ENCODE results near the gene SEMA5A. TPM values are rescaled to one million over a fixed set of nuclear protein-coding genes. Genes with fewer than 3 reads are reported as not detected.

The SEMA5A gene
- total RNA-seq, 2 donors from 2014 or later: 3.4 to 40.2 TPM

DNA sequence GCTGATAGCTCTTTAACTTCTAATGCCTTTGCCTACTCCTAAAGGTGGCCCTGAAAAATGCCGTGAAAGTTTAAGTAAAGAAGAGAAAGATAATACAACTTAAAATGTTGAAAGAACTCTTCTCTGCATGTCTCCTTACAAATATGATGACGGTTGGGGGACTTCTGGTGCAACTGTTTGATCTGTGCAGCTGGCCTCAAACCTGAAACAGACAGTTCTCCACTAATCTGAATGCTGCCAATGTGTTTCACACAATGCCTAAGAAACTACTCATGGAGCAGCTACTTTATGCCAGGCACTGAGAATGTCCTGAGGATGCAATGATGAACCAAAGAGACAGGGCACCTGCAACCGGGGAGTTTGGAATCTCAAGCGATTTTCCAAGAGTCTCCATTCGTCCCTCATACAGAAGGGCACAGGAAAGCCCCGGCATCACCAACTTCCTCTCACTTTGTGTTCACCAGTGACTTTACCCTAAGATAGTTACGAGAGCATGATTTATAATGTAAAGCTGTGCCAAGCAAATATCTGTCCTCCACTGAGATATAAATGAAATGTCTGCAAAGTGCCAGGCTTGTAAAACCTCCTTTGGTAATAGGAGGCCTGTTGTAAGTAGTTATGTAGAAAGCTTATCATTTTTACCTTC lies 455.4 kb downstream of the SEMA5A start:
- Histone ChIP-seq H3K36me3 (replicated peaks in 1 of 2; ENCODE audit: insufficient read depth in 1 of 2, low read depth in 2 of 2) (no peaks in the 10 kb centered on the region), H3K27me3 (no peaks in the 10 kb centered on the region), H3K9me3 (no peaks in the 10 kb centered on the region), H3K27ac (no peak overlapping the region), H3K4me1 (peaks cover 7% of the 10 kb centered on the region), H3K4me3 (no peak overlapping the region)
- no peak for DNase-seq
- WGBS, 2 donors: 92 to 94% methylated on average over 7 of the region's 7 CpGs
- intact Hi-C loops (cut with DNase I): no loop called here
- no peak for TF ChIP-seq POLR2A (IDR thresholded peaks at IDR 0.05)
- TF ChIP-seq, protein P1, sequence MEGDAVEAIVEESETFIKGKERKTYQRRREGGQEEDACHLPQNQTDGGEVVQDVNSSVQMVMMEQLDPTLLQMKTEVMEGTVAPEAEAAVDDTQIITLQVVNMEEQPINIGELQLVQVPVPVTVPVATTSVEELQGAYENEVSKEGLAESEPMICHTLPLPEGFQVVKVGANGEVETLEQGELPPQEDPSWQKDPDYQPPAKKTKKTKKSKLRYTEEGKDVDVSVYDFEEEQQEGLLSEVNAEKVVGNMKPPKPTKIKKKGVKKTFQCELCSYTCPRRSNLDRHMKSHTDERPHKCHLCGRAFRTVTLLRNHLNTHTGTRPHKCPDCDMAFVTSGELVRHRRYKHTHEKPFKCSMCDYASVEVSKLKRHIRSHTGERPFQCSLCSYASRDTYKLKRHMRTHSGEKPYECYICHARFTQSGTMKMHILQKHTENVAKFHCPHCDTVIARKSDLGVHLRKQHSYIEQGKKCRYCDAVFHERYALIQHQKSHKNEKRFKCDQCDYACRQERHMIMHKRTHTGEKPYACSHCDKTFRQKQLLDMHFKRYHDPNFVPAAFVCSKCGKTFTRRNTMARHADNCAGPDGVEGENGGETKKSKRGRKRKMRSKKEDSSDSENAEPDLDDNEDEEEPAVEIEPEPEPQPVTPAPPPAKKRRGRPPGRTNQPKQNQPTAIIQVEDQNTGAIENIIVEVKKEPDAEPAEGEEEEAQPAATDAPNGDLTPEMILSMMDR (IDR thresholded peaks at IDR 0.05): no peak
- no peak for ATAC-seq

DNA sequence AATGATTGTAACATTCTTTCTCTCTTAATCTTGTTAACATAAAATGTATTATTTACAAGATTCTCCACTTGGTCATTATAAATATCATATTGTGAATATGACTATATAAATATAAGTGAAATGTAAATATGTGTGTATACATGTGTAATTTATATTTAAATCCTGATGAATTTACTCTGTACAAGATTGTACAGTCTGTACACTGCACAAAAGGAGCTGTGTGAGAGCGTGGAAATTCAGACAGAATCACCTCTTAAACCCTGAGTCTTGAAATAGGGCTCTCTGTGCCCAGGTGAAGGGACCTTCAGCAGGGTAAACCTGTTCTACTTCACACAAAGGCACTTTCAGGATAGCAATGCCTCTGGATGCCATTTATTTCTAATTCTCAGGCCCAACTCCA lies 456.0 kb downstream of the SEMA5A start:
- H3K27me3 ChIP-seq: no peaks in the 10 kb centered on the region
- TF ChIP-seq, protein P1 (IDR thresholded peaks at IDR 0.05): no peak
- no peak for TF ChIP-seq POLR2A (IDR thresholded peaks at IDR 0.05)
- WGBS, 2 donors: 100% methylated on average over 1 of the region's 1 CpG

DNA sequence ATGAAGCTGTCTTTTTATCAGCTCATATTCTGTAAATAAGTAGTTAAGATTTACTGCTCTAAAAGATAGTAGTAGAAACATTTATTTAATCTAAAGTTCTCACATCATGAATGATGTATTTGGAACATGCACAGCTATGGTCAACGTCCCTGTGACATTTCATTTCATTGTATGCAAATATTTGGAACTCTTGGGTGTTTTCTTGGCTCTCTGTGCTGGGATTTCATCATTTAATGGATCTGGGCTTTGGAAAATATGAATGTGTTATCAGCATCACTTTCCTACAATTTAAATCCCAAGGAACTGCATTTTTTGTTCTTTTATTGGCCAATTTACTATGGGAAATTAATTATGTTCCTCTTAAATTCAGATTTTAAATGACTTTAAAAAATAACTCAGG lies 462.9 kb downstream of the SEMA5A start:
- DNase-seq: no peak
- no peak for TF ChIP-seq POLR2A (IDR thresholded peaks at IDR 0.05)
- TF ChIP-seq, protein P1 (IDR thresholded peaks at IDR 0.05): no peak
- no peaks in the 10 kb centered on the region for H3K4me1 ChIP-seq
- H3K4me3 ChIP-seq: no peak overlapping the region
- ATAC-seq: no peak
- no peak overlapping the region for H3K27ac ChIP-seq
- WGBS, 2 donors: 21 to 24% methylated on average over 1 of the region's 1 CpG
- no peaks in the 10 kb centered on the region for H3K9me3 ChIP-seq
- no peaks in the 10 kb centered on the region for H3K36me3 ChIP-seq (replicated peaks in 1 of 2; ENCODE audit: insufficient read depth in 1 of 2, low read depth in 2 of 2)
- intact Hi-C loops (cut with DNase I): no loop called here
- H3K27me3 ChIP-seq: no peaks in the 10 kb centered on the region

More for the DNA sequence above, 456.0 kb downstream of the SEMA5A start:
- H3K4me1 ChIP-seq: peaks cover 7% of the 10 kb centered on the region
- no peak overlapping the region for H3K4me3 ChIP-seq
- no peaks in the 10 kb centered on the region for H3K36me3 ChIP-seq (replicated peaks in 1 of 2; ENCODE audit: insufficient read depth in 1 of 2, low read depth in 2 of 2)
- no peaks in the 10 kb centered on the region for H3K9me3 ChIP-seq
- no peak overlapping the region for H3K27ac ChIP-seq
- intact Hi-C loops (cut with DNase I): no loop called here
- ATAC-seq (no peak), DNase-seq (no peak)

DNA sequence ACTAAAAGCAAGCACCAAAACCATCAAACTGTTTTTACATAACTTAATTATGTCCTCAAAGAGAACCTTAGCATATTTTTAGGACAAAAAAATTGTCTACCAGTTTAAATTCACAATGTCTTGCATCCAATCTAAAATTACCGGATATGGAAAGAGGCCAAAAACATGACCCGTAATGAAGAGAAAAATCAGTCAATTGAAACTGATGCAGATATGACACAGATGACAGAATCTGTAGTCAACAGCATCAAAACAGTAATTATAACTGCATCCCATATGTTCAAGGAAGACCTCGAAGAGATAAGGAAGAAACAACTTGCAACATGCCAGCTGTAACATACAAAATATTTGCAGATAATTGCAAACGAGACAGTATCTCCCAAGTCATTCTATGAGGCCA lies 473.2 kb downstream of the SEMA5A start:
- DNase-seq (no peak), ATAC-seq (no peak)
- WGBS, 2 donors: 52 to 59% methylated on average over 4 of the region's 4 CpGs
- H3K4me3 ChIP-seq: no peak overlapping the region
- no peak for TF ChIP-seq POLR2A (IDR thresholded peaks at IDR 0.05)
- TF ChIP-seq, protein P1 (IDR thresholded peaks at IDR 0.05): no peak
- intact Hi-C loops (cut with DNase I): no loop called here
- no peaks in the 10 kb centered on the region for H3K27me3 ChIP-seq
- H3K4me1 ChIP-seq: no peaks in the 10 kb centered on the region
- no peaks in the 10 kb centered on the region for H3K9me3 ChIP-seq
- H3K27ac ChIP-seq: no peak overlapping the region
- no peaks in the 10 kb centered on the region for H3K36me3 ChIP-seq (replicated peaks in 1 of 2; ENCODE audit: insufficient read depth in 1 of 2, low read depth in 2 of 2)

DNA sequence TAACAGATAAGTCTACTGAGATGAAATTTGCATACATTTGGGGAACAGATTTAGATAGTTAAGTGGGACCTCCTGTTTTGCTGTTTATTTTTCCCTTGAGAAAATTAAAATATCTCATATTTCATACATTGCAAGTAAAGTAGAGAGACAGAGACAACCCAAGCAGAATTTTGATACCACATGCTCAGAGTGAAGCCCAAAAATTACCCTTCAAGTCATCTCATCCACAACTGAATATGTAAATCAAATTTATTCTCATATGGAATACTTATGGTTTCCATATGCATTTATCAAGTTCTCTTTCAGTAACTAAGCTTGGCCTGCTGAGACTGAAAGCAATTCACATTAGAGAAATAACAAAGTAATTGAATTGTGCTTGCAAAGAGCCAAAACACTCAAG lies 474.4 kb downstream of the SEMA5A start:
- no peak for DNase-seq
- no peaks in the 10 kb centered on the region for H3K27me3 ChIP-seq
- TF ChIP-seq POLR2A (IDR thresholded peaks at IDR 0.05): no peak
- TF ChIP-seq, protein P1 (IDR thresholded peaks at IDR 0.05): no peak
- no peak for ATAC-seq
- H3K9me3 ChIP-seq: no peaks in the 10 kb centered on the region
- no peaks in the 10 kb centered on the region for H3K4me1 ChIP-seq
- no peaks in the 10 kb centered on the region for H3K36me3 ChIP-seq (replicated peaks in 1 of 2; ENCODE audit: insufficient read depth in 1 of 2, low read depth in 2 of 2)
- intact Hi-C loops (cut with DNase I): no loop called here
- H3K27ac ChIP-seq: no peak overlapping the region
- no peak overlapping the region for H3K4me3 ChIP-seq
